ENCODE results near the gene EGFL8.

DNA sequence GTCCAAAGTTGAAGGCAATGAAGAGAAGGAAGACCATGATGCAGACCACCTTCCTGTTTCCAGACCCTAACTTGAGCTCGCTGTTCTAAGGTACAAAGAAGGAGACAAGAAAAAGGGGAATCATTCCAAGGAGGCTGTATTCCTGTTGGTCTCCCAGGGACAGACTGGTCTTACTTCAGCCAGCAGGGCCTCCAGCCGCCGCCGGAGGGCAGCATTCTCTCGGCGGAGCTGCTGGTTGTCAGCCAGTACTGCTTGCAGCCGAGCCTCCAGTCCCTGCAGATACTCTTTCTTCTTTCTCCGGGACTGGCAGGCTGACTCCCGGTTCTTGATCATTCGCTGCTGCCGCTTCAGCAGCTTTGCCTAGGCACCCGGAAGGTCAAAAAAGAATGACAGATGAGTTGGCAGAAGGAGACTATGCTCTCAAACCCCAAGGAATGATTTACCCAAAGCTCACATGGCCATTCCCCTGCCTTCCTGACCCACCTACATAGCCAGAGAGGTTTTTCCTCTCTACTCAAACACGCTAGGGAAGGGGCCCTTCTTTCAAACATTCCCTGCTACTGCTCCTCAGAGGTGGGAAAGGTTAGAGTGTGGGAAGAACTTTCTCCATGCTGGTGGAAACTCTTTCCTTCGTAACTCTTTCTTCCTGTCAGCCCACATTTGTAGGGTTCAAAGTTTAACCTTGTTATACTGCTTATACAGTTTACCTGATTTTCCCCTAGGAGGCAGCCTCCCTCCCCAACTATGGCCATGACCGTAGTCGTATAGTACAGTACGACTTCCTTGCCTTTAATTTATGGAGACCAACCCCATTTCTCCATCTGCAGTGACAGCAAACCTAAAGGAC is 45.4 kb upstream of the EGFL8 start:
- TF ChIP-seq, protein P1, sequence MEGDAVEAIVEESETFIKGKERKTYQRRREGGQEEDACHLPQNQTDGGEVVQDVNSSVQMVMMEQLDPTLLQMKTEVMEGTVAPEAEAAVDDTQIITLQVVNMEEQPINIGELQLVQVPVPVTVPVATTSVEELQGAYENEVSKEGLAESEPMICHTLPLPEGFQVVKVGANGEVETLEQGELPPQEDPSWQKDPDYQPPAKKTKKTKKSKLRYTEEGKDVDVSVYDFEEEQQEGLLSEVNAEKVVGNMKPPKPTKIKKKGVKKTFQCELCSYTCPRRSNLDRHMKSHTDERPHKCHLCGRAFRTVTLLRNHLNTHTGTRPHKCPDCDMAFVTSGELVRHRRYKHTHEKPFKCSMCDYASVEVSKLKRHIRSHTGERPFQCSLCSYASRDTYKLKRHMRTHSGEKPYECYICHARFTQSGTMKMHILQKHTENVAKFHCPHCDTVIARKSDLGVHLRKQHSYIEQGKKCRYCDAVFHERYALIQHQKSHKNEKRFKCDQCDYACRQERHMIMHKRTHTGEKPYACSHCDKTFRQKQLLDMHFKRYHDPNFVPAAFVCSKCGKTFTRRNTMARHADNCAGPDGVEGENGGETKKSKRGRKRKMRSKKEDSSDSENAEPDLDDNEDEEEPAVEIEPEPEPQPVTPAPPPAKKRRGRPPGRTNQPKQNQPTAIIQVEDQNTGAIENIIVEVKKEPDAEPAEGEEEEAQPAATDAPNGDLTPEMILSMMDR (IDR thresholded peaks at IDR 0.05): peak; percentile 79 to 95 (median 91)
- no peak for TF ChIP-seq POLR2A (IDR thresholded peaks at IDR 0.05)

Measured in tibial nerve (tissue), 3 donors.